Stimulated activated CD4-positive, alpha-beta T cell treated with anti-CD3 and anti-CD28 coated beads, Interleukin-2, amount 100 ng/mL, for 4 hours (primary cell): ENCODE measurements around the gene ANKS1B.
"Not testable (repeated sequence)": the region's sequence is repeated elsewhere in the genome, so short reads cannot be mapped to it uniquely, and the experiment has no call there.

Experiments used
- DNase-seq: peaks from one replicate; pipeline ENCODE4 v3.0.0-alpha.2; 2020; ENCODE audit warnings: low read depth

ANKS1B gene

DNA sequence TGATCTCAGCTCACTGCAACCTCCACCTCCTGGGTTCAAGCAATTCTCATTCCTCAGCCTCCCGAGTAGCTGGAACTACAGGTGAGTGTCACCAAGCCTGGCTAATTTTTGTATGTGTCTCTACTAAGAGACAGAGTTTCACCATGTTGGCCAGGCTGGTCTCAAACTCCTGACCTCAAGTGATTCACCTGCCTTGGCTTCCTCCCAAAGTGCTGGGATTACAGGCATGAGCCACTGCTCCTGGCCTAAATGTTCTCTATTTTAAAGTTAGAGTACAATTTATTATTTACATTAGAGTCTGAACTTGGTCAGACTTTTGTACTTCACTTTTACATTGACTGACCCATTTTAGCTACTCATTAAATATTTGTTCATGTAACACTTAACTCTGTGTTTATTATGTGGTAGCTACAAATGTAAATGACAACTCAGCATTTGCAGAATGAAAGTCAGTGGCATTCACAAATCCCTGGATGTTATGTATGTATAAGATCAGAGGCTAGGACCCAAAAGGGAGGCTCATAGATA, 930.1 kb downstream of the ANKS1B start:
- no peak for DNase-seq

- DNase-seq, result no peak
These were observed 930.9 kb downstream of the ANKS1B start for GRCh38 chr12:99053616-99054362.

DNA sequence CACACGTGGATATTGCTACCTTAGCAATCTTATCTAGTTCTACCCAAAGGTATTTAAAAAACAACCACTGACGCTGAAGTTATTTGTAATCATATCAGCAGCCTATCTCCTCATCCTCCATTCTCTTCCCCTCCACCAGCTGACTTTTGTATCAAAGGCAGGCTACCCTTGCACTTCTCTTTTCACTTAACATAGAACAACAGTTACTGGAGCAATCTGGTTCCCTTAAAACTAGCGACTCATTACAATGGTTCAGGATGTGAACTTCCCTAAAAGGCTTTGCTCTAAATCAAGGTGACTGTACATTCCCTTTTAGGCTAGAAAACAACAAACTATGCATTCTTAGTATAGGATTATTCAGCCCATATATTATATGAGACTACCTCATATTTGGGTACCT, 935.0 kb downstream of the ANKS1B start:
- DNase-seq, result no peak

- no peak for DNase-seq
These were observed 939.6 kb downstream of the ANKS1B start for GRCh38 chr12:99045158-99045557.

DNA sequence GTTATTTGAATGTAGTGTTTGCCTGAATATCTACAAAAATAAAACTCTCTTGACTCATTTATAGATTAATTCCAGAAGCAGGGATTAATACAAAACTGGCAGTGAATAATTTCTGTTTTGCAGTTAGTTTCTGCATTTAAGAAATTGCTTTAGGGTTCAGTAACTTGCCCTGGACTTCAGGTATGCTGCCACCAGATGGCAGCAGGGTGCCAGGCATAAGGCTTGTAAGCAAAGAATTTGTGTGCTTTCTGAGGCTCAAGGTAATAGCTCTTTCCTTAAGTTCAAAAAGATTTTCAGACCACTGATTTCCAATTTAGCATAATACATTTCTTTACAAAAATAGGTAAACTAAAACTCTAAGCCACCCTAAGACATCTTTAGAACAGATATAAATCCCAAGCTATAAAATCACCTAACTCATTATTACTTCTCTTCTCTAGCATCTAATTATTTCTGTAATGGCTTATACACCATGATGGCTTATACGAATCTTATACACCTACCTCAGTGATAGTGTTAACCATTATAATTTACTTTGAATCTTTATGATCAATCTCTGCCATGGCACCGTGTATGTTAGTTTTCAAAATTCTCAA, 941.3 kb downstream of the ANKS1B start:
- DNase-seq, result no peak

GRCh38 chr12:99042226-99042625, 942.5 kb downstream of the ANKS1B start:
- DNase-seq, result no peak

DNA sequence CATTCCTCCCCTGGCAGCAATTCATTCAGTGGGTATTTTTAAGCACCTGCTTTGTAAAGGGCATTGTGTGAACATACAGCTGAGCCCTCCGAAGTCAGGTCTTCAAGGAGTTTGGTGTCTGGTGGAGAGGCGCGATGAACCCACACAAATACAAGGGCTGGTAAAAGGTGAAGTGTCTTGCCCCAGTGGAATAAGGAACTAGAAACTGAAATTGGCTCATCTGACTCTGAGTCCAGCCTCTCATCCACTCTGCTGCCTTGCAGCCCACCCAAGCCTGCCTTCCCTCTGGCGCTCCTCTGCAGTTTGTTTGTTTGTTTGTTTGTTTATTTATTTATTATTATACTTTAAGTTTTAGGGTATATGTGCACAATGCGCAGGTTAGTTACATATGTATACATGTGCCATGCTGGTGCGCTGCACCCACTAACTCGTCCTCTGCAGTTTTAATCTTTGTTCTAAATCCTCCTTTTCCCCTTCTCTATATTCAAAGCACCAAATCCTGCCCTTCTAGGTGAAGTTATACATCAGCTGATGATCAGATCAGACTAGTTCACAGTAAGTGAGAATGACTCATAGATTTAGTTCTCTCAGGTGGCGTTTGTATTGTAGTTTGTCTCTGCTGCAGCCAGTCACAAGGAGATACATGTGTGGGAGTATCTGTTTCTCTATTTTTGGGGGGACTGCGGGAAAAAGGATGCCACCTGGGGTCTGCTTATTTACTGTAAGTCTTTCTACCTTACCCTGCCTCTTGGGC, 945.2 kb downstream of the ANKS1B start:
- no peak for DNase-seq

DNA sequence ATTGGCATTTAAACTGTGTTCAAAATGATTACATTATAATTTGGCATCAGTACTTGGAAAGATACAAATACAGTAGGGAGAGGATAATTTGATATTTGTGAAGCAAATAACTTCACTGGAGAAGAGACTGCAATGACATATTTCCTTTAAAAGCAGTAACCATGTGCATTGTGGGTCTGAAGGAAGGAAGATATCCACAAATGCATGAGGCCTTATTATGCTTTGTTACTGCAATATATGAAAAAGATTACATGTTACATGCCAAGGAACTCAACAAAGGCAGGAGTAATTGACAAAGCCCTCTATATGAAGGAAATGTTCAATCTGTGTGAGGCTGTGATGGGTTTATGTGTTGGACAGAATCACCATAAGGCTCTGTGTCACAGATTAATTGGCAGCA, 948.2 kb downstream of the ANKS1B start:
- no peak for DNase-seq

DNA sequence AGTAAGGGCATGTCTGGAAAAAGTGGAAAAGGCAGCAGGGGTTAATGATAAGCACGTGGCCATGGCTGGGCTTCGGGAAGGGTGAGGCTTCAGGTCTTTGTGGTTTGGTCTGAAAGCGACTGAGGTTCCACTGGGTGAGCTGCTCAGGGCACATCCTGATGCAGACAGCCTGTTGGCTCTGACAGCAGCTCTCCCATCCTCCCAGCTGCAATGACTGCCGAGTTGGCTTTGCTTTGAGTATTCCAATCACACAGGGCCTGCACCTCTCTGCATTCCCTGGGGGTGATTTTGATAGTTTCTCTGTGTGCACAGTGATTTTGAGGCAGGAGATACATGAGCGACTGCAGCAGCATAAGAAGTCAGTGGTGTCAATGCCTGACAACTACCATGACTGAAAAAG, 948.9 kb downstream of the ANKS1B start:
- no peak for DNase-seq

- not testable (repeated sequence) for DNase-seq
These were observed 950.5 kb downstream of the ANKS1B start for GRCh38 chr12:99034201-99034600.

DNA sequence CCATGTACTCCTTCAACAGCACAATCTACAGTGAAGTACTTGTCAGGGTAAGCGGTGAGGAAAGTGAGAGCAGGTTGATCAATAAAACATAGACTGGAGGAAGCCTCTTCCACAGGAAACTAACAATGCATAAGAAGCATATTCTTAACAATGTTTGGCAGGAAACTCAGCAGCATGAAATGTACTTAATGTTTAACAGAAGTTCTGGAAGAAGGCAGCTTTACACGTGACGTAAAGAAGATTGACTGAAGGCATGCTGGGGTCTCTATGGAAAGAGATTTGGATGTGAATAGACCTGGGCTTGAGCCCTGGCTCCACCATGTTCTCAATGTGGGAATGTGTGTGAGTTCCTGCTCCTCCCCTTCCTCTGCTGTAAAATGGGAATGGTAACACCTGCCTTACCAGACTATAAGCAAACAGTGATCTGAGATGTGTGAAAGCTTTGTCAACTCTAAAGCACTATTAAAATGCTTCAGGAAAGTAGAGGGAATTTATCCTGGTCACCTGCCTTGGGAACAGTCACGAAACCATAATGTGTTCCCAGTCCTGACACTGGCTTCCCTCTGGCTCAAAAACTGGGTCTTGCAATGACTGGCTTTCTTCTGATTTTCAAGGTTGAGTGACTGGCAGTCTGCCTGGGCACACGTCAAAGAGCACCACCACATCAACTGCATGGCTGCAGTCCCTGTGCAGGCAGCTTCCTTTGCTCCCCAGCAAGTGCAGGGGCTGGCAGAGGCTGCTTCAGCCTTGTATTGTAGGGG, 955.0 kb downstream of the ANKS1B start:
- no peak for DNase-seq

DNA sequence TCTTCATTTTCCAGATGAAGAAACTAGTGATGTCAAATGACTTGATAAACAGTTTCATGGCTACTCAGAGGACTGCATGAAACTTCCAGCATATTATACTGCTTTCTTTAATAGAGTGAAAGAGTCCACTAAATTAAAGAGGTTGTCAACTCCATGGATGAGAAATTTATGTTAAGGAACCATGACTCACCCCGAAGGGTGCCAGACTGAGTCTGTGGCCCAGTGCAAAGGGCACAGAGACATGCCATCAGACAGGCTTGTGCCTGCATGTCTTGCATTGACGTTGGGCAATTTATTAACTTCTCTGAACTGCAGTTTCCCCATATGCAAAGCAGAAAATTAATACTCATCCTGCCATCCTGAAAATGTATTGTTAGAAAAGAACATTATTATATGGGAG, 957.3 kb downstream of the ANKS1B start:
- no peak for DNase-seq

- DNase-seq, result no peak
These were observed 957.7 kb downstream of the ANKS1B start for GRCh38 chr12:99027055-99027393.

GRCh38 chr12:99026332-99027054, 958.2 kb downstream of the ANKS1B start:
- DNase-seq, result no peak

GRCh38 chr12:99024870-99025269, 959.9 kb downstream of the ANKS1B start:
- no peak for DNase-seq

GRCh38 chr12:99024191-99024590, 960.5 kb downstream of the ANKS1B start:
- no peak for DNase-seq

DNA sequence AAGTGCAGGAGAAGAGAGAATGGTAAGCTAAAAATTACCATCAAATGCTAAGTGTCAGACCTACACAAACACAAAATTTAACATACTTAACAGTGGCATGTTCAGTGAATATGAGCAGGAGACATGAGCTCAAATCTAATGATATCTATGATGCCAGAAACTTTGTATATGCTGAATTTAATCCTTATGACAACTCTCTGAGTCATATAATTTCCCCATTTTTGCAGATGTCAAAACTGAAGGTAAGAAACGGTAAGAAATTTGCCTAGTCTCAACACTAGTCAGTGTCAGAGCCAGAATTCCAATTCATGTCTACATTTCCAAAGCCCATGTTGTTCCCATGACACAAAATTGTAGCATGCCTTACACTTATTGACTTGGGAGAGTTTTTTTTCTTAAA, 963.9 kb downstream of the ANKS1B start:
- DNase-seq, result no peak

DNA sequence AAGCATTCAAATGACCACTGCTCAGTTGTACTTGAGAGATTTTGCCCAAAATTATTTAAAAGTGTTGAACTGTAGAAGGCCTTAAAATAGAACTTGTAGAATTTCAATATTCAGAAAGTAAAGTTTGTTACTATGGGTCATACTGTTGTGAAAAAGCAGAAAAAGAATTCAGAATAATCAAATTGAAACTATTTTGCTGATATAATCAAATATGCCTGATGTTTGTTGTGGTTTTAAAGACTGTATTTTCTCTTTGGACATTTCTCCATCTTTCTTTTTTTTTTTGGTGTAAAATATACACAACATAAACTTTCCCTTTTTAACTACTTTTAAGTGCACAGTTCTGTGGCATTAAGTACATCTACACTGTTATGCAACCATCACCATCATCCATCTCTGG, 964.9 kb downstream of the ANKS1B start:
- no peak for DNase-seq

DNA sequence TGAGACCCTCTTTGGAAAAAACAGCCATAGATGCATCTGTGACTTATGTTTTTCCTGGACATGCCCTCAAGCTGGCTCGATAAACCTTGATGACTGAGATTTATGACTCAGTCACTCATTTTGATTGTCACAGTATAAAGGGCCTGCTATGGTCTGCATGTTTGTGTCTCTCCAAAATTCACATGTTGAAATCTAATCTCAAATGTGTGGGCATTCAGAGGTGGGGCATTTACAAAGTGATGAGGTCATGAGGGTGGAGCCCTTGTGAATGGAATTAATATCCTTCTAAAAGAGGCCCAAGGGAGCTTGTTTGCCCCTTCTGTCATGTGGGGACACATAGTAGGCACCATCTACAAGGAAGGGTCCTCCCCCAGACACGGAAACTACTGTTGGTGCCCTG, 966.8 kb downstream of the ANKS1B start:
- DNase-seq, result no peak

GRCh38 chr12:99009654-99010296, 975.0 kb downstream of the ANKS1B start:
- no peak for DNase-seq

DNA sequence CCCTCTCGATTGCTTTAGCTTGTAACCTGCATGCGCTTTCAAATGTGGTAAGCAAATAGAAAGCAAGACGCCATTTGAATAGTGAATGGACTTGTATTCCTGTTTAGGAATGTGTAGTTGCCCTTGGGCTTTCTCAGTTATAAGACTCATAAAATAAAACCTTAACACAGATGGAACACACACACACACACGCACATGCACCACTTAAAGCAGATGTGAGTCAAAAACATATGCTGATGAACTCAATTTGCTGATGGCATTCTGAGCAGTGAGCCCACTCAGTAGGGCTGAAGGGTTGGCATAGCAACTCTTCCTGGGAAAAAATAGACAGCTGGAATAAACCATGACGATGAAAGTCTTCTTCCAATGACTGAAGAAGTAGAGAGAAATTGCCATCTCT, 979.1 kb downstream of the ANKS1B start:
- no peak for DNase-seq
